Measurements from ENCODE around the gene CST3. TPM values are rescaled to one million over a fixed set of nuclear protein-coding genes. Genes with fewer than 3 reads are reported as not detected.

The CST3 gene
- total and polyA plus RNA-seq, 2 of the 8 experiments (the other 6 are each of a cell fraction or from before 2014, with no cell fraction given): 53.2 to 184 TPM

DNA sequence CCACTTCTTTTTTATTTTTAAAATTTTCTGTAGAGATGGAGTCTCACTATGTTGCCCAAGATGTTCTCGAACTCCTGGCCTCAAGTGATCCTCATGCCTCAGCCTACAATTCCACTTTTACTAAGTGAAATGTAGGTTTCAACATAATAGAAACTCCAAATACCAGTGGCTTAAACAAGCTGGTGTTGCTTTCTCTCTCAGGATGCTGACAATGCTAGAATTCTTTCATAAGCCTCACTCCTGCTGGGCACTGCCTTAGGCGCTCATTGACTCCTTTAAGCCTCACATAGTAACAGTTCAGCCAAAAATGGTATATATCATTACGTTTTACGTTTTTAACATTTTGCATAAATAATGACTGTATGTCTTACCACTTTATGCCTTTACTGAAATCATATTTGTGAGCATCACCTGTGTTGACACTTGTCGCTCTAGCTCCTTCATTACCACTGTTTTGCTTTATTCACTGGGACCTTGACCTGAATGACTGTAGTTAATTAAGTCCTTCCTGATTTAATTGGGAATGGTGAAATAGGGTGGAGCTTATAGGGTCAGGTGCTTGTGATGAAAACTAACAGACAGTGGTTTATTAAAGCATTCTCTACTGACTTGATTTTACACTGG, 28.2 kb downstream of the CST3 start (continued):
- TF ChIP-seq, protein P1, sequence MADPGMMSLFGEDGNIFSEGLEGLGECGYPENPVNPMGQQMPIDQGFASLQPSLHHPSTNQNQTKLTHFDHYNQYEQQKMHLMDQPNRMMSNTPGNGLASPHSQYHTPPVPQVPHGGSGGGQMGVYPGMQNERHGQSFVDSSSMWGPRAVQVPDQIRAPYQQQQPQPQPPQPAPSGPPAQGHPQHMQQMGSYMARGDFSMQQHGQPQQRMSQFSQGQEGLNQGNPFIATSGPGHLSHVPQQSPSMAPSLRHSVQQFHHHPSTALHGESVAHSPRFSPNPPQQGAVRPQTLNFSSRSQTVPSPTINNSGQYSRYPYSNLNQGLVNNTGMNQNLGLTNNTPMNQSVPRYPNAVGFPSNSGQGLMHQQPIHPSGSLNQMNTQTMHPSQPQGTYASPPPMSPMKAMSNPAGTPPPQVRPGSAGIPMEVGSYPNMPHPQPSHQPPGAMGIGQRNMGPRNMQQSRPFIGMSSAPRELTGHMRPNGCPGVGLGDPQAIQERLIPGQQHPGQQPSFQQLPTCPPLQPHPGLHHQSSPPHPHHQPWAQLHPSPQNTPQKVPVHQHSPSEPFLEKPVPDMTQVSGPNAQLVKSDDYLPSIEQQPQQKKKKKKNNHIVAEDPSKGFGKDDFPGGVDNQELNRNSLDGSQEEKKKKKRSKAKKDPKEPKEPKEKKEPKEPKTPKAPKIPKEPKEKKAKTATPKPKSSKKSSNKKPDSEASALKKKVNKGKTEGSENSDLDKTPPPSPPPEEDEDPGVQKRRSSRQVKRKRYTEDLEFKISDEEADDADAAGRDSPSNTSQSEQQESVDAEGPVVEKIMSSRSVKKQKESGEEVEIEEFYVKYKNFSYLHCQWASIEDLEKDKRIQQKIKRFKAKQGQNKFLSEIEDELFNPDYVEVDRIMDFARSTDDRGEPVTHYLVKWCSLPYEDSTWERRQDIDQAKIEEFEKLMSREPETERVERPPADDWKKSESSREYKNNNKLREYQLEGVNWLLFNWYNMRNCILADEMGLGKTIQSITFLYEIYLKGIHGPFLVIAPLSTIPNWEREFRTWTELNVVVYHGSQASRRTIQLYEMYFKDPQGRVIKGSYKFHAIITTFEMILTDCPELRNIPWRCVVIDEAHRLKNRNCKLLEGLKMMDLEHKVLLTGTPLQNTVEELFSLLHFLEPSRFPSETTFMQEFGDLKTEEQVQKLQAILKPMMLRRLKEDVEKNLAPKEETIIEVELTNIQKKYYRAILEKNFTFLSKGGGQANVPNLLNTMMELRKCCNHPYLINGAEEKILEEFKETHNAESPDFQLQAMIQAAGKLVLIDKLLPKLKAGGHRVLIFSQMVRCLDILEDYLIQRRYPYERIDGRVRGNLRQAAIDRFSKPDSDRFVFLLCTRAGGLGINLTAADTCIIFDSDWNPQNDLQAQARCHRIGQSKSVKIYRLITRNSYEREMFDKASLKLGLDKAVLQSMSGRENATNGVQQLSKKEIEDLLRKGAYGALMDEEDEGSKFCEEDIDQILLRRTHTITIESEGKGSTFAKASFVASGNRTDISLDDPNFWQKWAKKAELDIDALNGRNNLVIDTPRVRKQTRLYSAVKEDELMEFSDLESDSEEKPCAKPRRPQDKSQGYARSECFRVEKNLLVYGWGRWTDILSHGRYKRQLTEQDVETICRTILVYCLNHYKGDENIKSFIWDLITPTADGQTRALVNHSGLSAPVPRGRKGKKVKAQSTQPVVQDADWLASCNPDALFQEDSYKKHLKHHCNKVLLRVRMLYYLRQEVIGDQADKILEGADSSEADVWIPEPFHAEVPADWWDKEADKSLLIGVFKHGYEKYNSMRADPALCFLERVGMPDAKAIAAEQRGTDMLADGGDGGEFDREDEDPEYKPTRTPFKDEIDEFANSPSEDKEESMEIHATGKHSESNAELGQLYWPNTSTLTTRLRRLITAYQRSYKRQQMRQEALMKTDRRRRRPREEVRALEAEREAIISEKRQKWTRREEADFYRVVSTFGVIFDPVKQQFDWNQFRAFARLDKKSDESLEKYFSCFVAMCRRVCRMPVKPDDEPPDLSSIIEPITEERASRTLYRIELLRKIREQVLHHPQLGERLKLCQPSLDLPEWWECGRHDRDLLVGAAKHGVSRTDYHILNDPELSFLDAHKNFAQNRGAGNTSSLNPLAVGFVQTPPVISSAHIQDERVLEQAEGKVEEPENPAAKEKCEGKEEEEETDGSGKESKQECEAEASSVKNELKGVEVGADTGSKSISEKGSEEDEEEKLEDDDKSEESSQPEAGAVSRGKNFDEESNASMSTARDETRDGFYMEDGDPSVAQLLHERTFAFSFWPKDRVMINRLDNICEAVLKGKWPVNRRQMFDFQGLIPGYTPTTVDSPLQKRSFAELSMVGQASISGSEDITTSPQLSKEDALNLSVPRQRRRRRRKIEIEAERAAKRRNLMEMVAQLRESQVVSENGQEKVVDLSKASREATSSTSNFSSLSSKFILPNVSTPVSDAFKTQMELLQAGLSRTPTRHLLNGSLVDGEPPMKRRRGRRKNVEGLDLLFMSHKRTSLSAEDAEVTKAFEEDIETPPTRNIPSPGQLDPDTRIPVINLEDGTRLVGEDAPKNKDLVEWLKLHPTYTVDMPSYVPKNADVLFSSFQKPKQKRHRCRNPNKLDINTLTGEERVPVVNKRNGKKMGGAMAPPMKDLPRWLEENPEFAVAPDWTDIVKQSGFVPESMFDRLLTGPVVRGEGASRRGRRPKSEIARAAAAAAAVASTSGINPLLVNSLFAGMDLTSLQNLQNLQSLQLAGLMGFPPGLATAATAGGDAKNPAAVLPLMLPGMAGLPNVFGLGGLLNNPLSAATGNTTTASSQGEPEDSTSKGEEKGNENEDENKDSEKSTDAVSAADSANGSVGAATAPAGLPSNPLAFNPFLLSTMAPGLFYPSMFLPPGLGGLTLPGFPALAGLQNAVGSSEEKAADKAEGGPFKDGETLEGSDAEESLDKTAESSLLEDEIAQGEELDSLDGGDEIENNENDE (IDR thresholded peaks at IDR 0.05; ENCODE audit: insufficient replicate concordance, low read length): no peak
- TF ChIP-seq SP2 (IDR thresholded peaks at IDR 0.05; ENCODE audit: low read length) (no peak), BRCA1 (IDR thresholded peaks at IDR 0.05; ENCODE audit: low read depth, low read length) (no peak), YY1 (IDR thresholded peaks at IDR 0.05; ENCODE audit: low read depth, low read length) (no peak), TAF1 (IDR thresholded peaks at IDR 0.05; ENCODE audit: low read depth, low read length) (no peak), JUN (IDR thresholded peaks at IDR 0.05; ENCODE audit: low read depth, low read length) (no peak), RNF2 (IDR thresholded peaks at IDR 0.05; ENCODE audit: borderline replicate concordance, low read depth, low read length, missing control alignments, poor library complexity, severe bottlenecking) (no peak)

All from H1 (cell line).